HG03103 (cell line): Measurements from ENCODE around the gene IDNK.
"Not testable (repeated sequence)": the region's sequence is repeated elsewhere in the genome, so short reads cannot be mapped to it uniquely, and the experiment has no call there.

Source experiments
- ATAC-seq: cut with Tn5 transposase; IDR thresholded peaks from one replicate; pipeline ENCODE4 v1.9.1; 2021; ENCODE audit warnings: low read depth; ENCODE audit not compliant: unreplicated experiment

Gene IDNK

DNA sequence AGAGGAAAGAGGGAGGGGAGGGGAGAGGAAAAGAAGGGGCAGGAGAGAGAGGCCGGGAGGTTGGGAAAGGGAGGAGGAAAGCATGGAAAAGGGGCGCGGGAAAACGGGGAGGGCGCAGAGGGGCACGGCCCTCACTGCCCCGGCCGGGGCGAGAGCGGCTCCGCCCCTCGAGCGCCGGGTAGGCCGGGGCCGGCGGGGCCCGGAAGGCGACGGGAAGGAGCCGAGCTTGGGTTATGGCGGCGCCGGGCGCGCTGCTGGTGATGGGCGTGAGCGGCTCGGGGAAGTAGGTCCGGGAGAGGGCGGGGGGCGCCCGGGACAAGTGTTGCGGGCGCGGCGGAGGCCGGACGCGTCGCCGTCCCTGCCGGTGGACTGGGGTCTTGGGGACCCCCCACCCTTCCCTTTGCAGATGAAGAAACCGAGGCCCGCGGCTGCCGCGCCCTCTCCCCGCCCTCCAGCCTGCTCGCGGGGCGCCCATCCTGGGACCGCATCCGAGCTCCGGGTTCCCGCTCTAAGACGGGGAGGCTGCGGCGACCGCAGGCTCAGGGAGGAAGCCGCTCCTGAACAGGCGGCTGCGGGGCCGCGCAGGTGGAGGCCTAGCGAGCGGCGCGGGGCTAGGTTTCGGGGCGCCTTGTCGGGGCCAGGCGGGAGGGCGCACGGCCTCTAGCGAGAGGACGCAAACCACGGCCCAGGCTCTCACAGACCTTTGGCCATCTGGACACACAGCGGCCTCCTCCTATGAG lies at the start of gene IDNK:
Gene IDNK, plus strand, starts transcription at position 205 of the 740 bp plus-strand sequence. Its CDS starts 29 bp downstream, at position 234.
- ATAC-seq = peak; percentile 62

GRCh38 chr9:83574482-83574881 lies 48.5 kb upstream of the IDNK start:
- no peak for ATAC-seq

- no peak for ATAC-seq
Measured at GRCh38 chr9:83582029-83582428, 40.9 kb upstream of the IDNK start.

- ATAC-seq = peak; percentile 67
Measured at GRCh38 chr9:83583151-83584014, 39.6 kb upstream of the IDNK start.

- ATAC-seq = no peak
Measured at GRCh38 chr9:83584995-83585394, 37.9 kb upstream of the IDNK start.

DNA sequence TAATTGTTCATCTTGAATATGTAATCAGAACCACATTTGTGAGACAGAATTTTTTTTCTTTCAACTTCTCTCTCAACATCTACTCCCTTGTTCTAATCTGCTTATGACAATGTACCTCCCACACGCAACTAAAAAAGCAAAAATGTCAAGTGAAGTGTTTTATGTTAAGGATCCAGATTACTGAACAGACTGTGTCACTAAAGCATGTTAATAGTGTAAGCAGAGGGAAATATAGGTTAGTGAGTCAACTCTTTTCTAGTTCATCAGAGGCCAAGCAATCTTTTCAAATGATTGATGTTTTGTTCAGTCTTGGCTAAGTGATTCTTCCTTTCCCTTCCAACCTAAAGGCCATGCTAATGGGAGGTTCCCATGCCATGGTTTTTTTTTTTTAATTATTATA lies 34.7 kb upstream of the IDNK start:
- ATAC-seq = no peak

DNA sequence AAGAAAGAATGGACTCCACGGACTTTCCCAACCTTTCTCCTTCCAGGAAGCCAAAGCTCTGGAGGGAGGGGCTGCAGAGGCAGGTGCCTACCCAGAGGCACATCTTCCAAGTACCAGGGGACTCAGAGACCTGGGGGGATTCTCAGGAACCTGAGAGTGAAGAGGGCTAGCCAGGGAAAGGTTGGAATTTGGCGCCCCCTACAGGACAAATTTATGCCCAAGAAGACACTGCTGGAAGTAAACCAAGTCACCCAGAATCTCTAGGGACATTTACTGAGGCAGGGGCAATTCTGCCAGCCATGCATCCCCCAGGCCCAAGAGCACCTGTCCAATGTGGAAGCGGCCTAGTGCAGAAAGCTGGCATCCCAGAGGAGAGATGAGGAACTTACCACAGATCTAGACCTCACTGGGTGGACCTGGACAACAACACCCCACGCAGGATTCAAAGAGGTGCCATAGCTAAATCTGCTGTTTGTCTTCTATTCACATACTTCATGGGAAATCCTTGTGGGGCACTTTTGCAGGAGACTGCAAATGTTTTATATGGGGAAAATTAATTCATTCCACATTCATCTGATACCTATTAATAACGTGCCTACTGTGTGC lies 25.9 kb upstream of the IDNK start:
- no peak for ATAC-seq

GRCh38 chr9:83598487-83598886 lies 24.5 kb upstream of the IDNK start:
- no peak for ATAC-seq

DNA sequence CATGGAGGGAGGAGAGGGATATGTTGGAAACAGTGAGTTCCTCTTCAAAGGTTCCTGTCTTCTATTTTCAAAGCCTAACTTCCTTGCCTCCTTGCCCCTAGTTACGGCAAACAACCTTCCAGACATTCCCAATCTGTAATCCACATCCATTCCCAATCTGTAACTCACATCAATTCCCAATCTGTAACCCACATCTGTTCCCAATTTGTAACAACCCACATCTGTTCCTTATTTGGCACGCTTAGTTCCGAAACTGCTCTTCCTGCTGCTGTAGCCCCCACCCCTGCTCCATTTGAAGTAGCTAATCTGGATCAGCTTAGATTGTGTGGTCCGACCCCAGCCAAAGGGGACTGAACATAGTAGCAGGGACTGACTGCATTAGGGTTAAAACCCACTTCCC lies 23.9 kb upstream of the IDNK start:
- no peak for ATAC-seq

GRCh38 chr9:83601463-83601862 lies 21.5 kb upstream of the IDNK start:
- ATAC-seq = no peak

GRCh38 chr9:83607620-83608019 lies 15.3 kb upstream of the IDNK start:
- ATAC-seq = not testable (repeated sequence)

DNA sequence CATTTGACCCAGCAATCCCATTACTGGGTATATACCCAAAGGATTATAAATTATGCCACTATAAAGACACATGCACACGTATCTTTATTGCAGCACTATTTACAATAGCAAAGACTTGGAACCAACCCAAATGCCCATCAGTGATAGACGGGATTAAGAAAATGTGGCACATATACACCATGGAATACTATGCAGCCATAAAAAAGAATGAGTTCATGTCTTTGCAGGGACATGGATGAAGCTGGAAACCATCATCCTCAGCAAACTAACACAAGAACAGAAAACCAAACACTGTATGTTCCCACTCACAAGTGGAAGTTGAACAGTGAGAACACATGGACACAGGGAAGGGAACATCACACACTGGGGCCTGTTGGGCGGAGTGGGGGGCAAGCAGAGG lies 9.6 kb upstream of the IDNK start:
- not testable (repeated sequence) for ATAC-seq

GRCh38 chr9:83617299-83617698 lies 5.6 kb upstream of the IDNK start:
- ATAC-seq = no peak

GRCh38 chr9:83620841-83621636 lies 1.9 kb upstream of the IDNK start:
- ATAC-seq = no peak

GRCh38 chr9:83622433-83622938 lies 457 bp upstream of the IDNK start:
- ATAC-seq = peak; percentile 51

GRCh38 chr9:83623679-83624076 lies 735 bp downstream of the IDNK start:
- ATAC-seq = peak; percentile 17

DNA sequence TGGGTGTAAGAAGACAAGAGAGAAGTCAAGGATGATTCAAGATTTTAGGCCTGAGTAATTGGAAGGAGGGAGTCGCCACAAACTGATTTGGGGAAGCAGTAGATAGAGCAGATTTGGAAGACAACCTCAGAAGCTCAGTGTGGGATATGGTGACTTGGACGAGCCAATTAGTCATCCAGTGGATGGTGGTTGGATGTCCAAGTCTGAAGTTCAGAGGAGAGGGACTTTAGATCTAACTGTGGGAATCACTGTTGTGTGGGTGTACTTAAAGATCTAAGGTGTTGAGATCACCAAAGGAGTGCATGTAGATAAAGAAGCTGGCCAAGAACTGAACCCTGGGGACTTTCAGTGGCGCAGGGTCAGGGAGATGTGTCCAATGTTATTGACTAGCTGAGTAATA lies 2.2 kb downstream of the IDNK start:
- no peak for ATAC-seq

- no peak for ATAC-seq
Measured at GRCh38 chr9:83628540-83628939, 5.6 kb downstream of the IDNK start.

- ATAC-seq = no peak
Measured at GRCh38 chr9:83629433-83630104, 6.6 kb downstream of the IDNK start.

- ATAC-seq = no peak
Measured at GRCh38 chr9:83630938-83631457, 8.1 kb downstream of the IDNK start.
